GM18858 (cell line): ENCODE results near the gene ZSCAN18.
"Not testable (repeated sequence)": the region's sequence is repeated elsewhere in the genome, so short reads cannot be mapped to it uniquely, and the experiment has no call there.

ENCODE experiments used
- ATAC-seq: cut with Tn5 transposase; IDR thresholded peaks from one replicate; pipeline ENCODE4 v1.9.1; 2021; ENCODE audit not compliant: unreplicated experiment

Gene ZSCAN18

GRCh38 chr19:58097781-58098681 lies at the start of gene ZSCAN18:
Gene ZSCAN18, minus strand, starts transcription at chr19:58098231. Its CDS starts 7,964 bp downstream, at chr19:58090267.
- peak; percentile 51 for ATAC-seq

- not testable (repeated sequence) for ATAC-seq
These were observed 49.4 kb upstream of the ZSCAN18 start for GRCh38 chr19:58147475-58147874.

- ATAC-seq = no peak
These were observed 47.8 kb upstream of the ZSCAN18 start for GRCh38 chr19:58145849-58146248.

GRCh38 chr19:58134244-58134643 lies 36.2 kb upstream of the ZSCAN18 start:
- ATAC-seq = no peak

GRCh38 chr19:58129284-58129683 lies 31.3 kb upstream of the ZSCAN18 start:
- no peak for ATAC-seq

GRCh38 chr19:58128041-58128685 lies 30.1 kb upstream of the ZSCAN18 start:
- no peak for ATAC-seq

- no peak for ATAC-seq
These were observed 25.3 kb upstream of the ZSCAN18 start for GRCh38 chr19:58123354-58123753.

- no peak for ATAC-seq
These were observed 21.1 kb upstream of the ZSCAN18 start for GRCh38 chr19:58118979-58119733.

- ATAC-seq = no peak
These were observed 20.0 kb upstream of the ZSCAN18 start for GRCh38 chr19:58117841-58118575.

- no peak for ATAC-seq
These were observed 10.5 kb upstream of the ZSCAN18 start for GRCh38 chr19:58108546-58108817.

- ATAC-seq = no peak
These were observed 9.9 kb upstream of the ZSCAN18 start for GRCh38 chr19:58107778-58108545.

GRCh38 chr19:58098682-58098998 lies 609 bp upstream of the ZSCAN18 start:
- ATAC-seq = no peak

GRCh38 chr19:58097349-58097748 lies 682 bp downstream of the ZSCAN18 start:
- no peak for ATAC-seq

- no peak for ATAC-seq
These were observed 1.1 kb downstream of the ZSCAN18 start for GRCh38 chr19:58096884-58097283.

GRCh38 chr19:58095328-58095727 lies 2.7 kb downstream of the ZSCAN18 start:
- no peak for ATAC-seq

- no peak for ATAC-seq
These were observed 5.0 kb downstream of the ZSCAN18 start for GRCh38 chr19:58093071-58093470.

GRCh38 chr19:58091251-58091995 lies 6.6 kb downstream of the ZSCAN18 start:
- ATAC-seq = no peak

GRCh38 chr19:58089846-58090245 lies 8.2 kb downstream of the ZSCAN18 start:
- ATAC-seq = no peak

GRCh38 chr19:58088521-58089052 lies 9.4 kb downstream of the ZSCAN18 start:
- no peak for ATAC-seq
